A549 treated with Hydrocortisone at 1 μM for 4 hours (cell line): ENCODE data around the gene GALR1. TPM values are rescaled to one million over a fixed set of nuclear protein-coding genes. Genes with fewer than 3 reads are reported as not detected.

ENCODE experiments used
- total RNA-seq: library from RNA; stranded (reverse); fragments of 200-300 nt; extraction: Qiagen RNA extraction; gene quantifications from 5 replicates; pipeline ENCODE4 v1.2.3, GENCODE V29; 2022

GALR1 gene, protein sequence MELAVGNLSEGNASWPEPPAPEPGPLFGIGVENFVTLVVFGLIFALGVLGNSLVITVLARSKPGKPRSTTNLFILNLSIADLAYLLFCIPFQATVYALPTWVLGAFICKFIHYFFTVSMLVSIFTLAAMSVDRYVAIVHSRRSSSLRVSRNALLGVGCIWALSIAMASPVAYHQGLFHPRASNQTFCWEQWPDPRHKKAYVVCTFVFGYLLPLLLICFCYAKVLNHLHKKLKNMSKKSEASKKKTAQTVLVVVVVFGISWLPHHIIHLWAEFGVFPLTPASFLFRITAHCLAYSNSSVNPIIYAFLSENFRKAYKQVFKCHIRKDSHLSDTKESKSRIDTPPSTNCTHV
- not detected in 5 replicates for total RNA-seq

DNA sequence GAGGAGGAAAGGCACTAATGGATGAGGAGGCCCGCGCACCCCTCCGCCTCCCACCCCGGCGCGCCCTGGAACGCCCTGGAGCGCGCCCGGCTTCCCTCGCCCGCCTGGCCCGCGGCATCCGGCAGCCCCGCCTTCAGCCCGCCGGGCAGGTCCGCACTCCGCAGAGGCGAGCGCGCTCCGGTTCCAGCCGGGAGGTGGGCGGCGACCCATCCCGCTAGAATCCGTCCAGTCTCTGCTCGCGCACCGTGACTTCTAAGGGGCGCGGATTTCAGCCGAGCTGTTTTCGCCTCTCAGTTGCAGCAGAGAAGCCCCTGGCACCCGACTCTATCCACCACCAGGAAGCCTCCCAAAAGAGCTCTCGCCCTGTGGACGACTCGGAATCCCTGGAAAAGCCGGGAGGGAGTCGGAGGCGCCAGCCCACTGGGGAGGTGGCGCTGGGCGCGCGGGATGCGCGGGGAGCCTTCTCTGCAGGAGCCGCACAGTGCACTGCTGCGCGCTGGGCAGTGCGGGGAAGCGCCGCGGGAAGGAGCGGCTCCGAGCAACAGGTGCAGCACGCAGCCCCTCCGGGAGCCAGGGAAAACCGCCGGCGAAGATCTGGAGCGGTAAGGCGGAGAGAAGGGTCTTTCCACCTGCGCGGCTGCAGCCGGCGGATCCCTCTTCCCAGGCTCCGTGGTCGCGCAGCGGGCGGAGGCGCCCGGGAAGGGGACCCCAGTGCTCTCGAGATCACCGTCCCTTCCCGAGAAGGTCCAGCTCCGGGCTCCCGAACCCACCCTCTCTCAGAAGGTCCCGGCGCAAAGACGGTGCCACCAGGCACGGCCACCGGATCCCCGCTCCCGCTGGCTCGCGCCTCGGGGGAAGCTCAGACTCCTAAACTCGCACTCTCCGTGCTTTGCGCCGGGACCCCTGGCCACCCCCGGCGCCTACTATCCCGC lies at the start of gene GALR1:
Gene GALR1, plus strand, starts transcription at position 280 of the 932 bp plus-strand sequence. CDS start 701 bp downstream, outside the sequence.

Other genes with a start within 250 kb of the GALR1 start
- 15.4 to 19.0 TPM (median 16.9 TPM) in 5 replicates for gene MBP, start 117.1 kb upstream of the GALR1 start, total RNA-seq